ENCODE measurements around the gene ANO4. TPM values are rescaled to one million over a fixed set of nuclear protein-coding genes. Genes with fewer than 3 reads are reported as not detected.

ANO4 gene
- total RNA-seq, 1 donor from 2014 or later: 5.7 TPM

DNA sequence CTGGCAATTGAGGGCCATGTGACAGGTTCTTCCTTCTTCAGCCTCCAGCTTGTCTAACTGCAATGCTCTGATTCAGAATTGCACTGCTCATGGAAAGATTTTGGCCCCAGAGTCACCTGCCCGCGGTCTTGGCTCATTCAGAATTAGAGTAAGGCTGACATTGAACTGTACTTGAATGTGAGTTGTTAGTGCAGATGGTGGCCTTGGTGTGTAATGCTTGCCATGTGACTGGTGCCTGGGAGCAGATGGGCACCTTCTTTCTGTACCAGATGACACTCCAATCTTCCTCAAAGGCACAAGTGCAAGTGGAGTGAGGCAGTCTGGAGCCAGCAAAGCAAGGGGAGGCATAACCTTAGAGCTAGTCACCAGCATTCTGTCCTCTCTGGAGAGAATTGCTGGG, 36.5 kb upstream of the ANO4 start:
- Mint-ChIP-seq H3K27me3 (ENCODE audit: low read depth) (peaks cover 6% of the 10 kb centered on the region), H3K27ac (no peak overlapping the region), H3K4me1 (no peaks in the 10 kb centered on the region), H3K4me3 (no peak overlapping the region), H3K9me3 (peaks cover under 1% of the 10 kb centered on the region), H3K36me3 (no peaks in the 10 kb centered on the region)
- TF ChIP-seq, protein P1, sequence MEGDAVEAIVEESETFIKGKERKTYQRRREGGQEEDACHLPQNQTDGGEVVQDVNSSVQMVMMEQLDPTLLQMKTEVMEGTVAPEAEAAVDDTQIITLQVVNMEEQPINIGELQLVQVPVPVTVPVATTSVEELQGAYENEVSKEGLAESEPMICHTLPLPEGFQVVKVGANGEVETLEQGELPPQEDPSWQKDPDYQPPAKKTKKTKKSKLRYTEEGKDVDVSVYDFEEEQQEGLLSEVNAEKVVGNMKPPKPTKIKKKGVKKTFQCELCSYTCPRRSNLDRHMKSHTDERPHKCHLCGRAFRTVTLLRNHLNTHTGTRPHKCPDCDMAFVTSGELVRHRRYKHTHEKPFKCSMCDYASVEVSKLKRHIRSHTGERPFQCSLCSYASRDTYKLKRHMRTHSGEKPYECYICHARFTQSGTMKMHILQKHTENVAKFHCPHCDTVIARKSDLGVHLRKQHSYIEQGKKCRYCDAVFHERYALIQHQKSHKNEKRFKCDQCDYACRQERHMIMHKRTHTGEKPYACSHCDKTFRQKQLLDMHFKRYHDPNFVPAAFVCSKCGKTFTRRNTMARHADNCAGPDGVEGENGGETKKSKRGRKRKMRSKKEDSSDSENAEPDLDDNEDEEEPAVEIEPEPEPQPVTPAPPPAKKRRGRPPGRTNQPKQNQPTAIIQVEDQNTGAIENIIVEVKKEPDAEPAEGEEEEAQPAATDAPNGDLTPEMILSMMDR (IDR thresholded peaks at IDR 0.05; ENCODE audit: unreplicated experiment): no peak
- DNase-seq (ENCODE audit: low spot score in 2 of 2, unreplicated experiment in 2 of 2): no peak

DNA sequence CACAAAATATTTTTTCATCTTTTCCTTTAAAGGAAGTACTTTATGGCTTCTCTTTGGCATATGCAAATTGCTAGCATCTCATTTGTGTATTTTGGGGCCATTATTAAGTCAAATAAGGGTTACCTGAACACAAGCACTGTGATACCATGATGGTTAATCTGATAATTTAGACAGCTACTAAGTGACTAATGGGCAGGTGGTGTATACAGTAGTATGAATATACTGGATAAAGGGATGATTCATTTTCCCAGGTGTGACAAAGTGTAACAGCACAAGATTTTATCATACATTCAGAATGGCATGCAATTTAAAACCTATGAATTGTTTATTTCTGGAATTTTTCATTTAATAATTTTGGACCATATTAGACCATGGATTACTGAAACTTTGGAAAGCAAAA, 27.2 kb upstream of the ANO4 start:
- Mint-ChIP-seq H3K27ac (no peak overlapping the region), H3K27me3 (ENCODE audit: low read depth) (no peaks in the 10 kb centered on the region), H3K4me1 (no peaks in the 10 kb centered on the region), H3K36me3 (no peaks in the 10 kb centered on the region), H3K4me3 (no peak overlapping the region), H3K9me3 (peaks cover 10% of the 10 kb centered on the region)
- DNase-seq (ENCODE audit: low spot score in 2 of 2, unreplicated experiment in 2 of 2): no peak
- TF ChIP-seq, protein P1 (IDR thresholded peaks at IDR 0.05; ENCODE audit: unreplicated experiment): no peak

GRCh38 chr12:100767950-100768349, 26.6 kb upstream of the ANO4 start:
- H3K9me3 Mint-ChIP-seq: peaks cover 10% of the 10 kb centered on the region
- DNase-seq (ENCODE audit: low spot score in 2 of 2, unreplicated experiment in 2 of 2): no peak
- TF ChIP-seq, protein P1 (IDR thresholded peaks at IDR 0.05; ENCODE audit: unreplicated experiment): no peak
- H3K4me1 Mint-ChIP-seq: no peaks in the 10 kb centered on the region
- H3K36me3 Mint-ChIP-seq: no peaks in the 10 kb centered on the region
- no peaks in the 10 kb centered on the region for H3K27me3 Mint-ChIP-seq (ENCODE audit: low read depth)
- H3K27ac Mint-ChIP-seq: no peak overlapping the region
- H3K4me3 Mint-ChIP-seq: no peak overlapping the region

DNA sequence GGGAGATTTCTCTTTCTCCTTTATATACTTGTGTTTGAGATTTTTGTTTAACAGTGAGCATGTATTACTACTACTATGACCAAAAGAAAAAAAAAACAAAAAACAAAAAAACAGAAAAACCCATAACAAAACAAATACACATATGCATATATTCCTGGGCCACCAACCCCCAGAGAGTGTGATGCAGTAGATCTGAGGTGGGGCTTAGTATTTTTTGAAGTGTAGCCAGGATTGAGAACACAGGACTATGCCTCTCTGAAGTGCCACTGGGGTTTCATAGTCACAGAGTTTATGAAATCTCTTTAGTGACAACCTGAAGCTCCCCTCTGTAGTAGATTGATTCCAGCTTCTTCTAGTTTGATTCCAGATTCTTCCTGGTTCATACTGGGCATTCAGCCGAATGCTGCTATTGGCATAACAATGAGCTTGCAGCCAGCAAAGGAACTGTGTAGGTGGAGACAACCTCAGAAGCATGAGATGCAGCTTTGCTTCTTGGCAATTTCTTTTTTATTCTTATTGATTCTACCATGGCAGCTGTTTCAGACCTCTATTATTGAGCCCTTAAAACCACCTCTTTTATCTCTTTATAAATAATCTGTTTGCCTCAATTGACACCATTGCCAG, 15.5 kb upstream of the ANO4 start:
- no peaks in the 10 kb centered on the region for H3K4me1 Mint-ChIP-seq
- no peak for DNase-seq (ENCODE audit: low spot score in 2 of 2, unreplicated experiment in 2 of 2)
- H3K9me3 Mint-ChIP-seq: no peaks in the 10 kb centered on the region
- H3K27me3 Mint-ChIP-seq (ENCODE audit: low read depth): no peaks in the 10 kb centered on the region
- H3K36me3 Mint-ChIP-seq: no peaks in the 10 kb centered on the region
- TF ChIP-seq, protein P1 (IDR thresholded peaks at IDR 0.05; ENCODE audit: unreplicated experiment): no peak
- H3K27ac Mint-ChIP-seq: no peak overlapping the region
- H3K4me3 Mint-ChIP-seq: no peak overlapping the region

DNA sequence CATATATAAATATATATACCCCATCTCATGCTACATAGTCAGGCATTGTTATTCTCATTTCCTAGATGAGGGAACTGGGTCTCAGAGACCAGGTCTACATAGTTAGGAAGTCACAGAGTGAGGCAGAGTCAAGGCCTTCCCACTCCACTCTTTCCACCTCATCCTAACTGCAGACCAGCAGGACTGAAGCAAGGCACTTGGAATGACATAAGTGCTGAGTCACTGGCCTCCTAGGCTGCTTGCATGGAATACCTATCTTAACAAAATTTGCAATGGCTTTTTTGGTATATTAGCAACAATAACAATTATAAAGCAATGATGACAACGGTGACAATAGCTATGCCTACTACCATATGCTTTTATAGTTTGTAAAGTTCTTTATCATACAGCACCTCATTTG, 5.4 kb upstream of the ANO4 start:
- Mint-ChIP-seq H3K4me1 (peaks cover 4% of the 10 kb centered on the region), H3K4me3 (no peak overlapping the region), H3K9me3 (peaks cover 8% of the 10 kb centered on the region), H3K36me3 (no peaks in the 10 kb centered on the region), H3K27ac (no peak overlapping the region), H3K27me3 (ENCODE audit: low read depth) (peaks cover 4% of the 10 kb centered on the region)
- no peak for DNase-seq (ENCODE audit: low spot score in 2 of 2, unreplicated experiment in 2 of 2)
- TF ChIP-seq, protein P1 (IDR thresholded peaks at IDR 0.05; ENCODE audit: unreplicated experiment): no peak

- H3K27ac Mint-ChIP-seq: no peak overlapping the region
- peaks cover 8% of the 10 kb centered on the region for H3K9me3 Mint-ChIP-seq
- peaks cover 11% of the 10 kb centered on the region for H3K27me3 Mint-ChIP-seq (ENCODE audit: low read depth)
- H3K4me3 Mint-ChIP-seq: no peak overlapping the region
- no peaks in the 10 kb centered on the region for H3K36me3 Mint-ChIP-seq
- peaks cover 12% of the 10 kb centered on the region for H3K4me1 Mint-ChIP-seq
- no peak for DNase-seq (ENCODE audit: low spot score in 2 of 2, unreplicated experiment in 2 of 2)
- TF ChIP-seq, protein P1 (IDR thresholded peaks at IDR 0.05; ENCODE audit: unreplicated experiment): no peak
These were observed 4.6 kb upstream of the ANO4 start for GRCh38 chr12:100789975-100790374.

Data from mesothelial cell of epicardium (in vitro differentiated cells).